Stimulated activated CD8-positive, alpha-beta memory T cell treated with anti-CD3 and anti-CD28 coated beads, Interleukin-15, amount 100 ng/mL, for 24 hours (primary cell): ENCODE data around the gene MATCAP1.

Experiments used
- DNase-seq: peaks from one replicate; pipeline ENCODE4 v3.0.0-alpha.2; 2020; ENCODE audit warnings: low read depth

The MATCAP1 gene

GRCh38 chr16:67208154-67208896, 24.6 kb upstream of the MATCAP1 start:
- DNase-seq = no peak

- DNase-seq = no peak
These were observed 23.7 kb upstream of the MATCAP1 start for GRCh38 chr16:67207249-67208091.

GRCh38 chr16:67206838-67207248, 23.1 kb upstream of the MATCAP1 start:
- no peak for DNase-seq

- no peak for DNase-seq
These were observed 22.5 kb upstream of the MATCAP1 start for GRCh38 chr16:67206129-67206837.

- DNase-seq = no peak
These were observed 20.3 kb upstream of the MATCAP1 start for GRCh38 chr16:67204076-67204475.

- DNase-seq = no peak
These were observed 19.3 kb upstream of the MATCAP1 start for GRCh38 chr16:67202956-67203493.

GRCh38 chr16:67202426-67202825, 18.7 kb upstream of the MATCAP1 start:
- no peak for DNase-seq

- no peak for DNase-seq
These were observed 17.9 kb upstream of the MATCAP1 start for GRCh38 chr16:67201411-67202345.

GRCh38 chr16:67200491-67200890, 16.7 kb upstream of the MATCAP1 start:
- no peak for DNase-seq

- DNase-seq = no peak
These were observed 16.0 kb upstream of the MATCAP1 start for GRCh38 chr16:67199808-67200198.

GRCh38 chr16:67199011-67199807, 15.4 kb upstream of the MATCAP1 start, which contains the start of gene ELMO3:
ELMO3 (plus strand) TSS chr16:67199131; CDS start chr16:67199327, 196 bp downstream.
- no peak for DNase-seq

GRCh38 chr16:67198238-67198734, 14.5 kb upstream of the MATCAP1 start:
- no peak for DNase-seq

GRCh38 chr16:67197704-67198103, 13.9 kb upstream of the MATCAP1 start:
- no peak for DNase-seq

- DNase-seq = no peak
These were observed 13.1 kb upstream of the MATCAP1 start for GRCh38 chr16:67196881-67197280.

GRCh38 chr16:67195676-67196075, 11.9 kb upstream of the MATCAP1 start:
- no peak for DNase-seq

- DNase-seq = no peak
These were observed 10.5 kb upstream of the MATCAP1 start for GRCh38 chr16:67194260-67194659.

- no peak for DNase-seq
These were observed 9.8 kb upstream of the MATCAP1 start for GRCh38 chr16:67193536-67193935.

- no peak for DNase-seq
These were observed 9.1 kb upstream of the MATCAP1 start for GRCh38 chr16:67192781-67193361.

- DNase-seq = peak; percentile 82
These were observed 8.4 kb upstream of the MATCAP1 start, which contains the start of gene E2F4 for GRCh38 chr16:67191995-67192681. E2F4 (plus strand) TSS chr16:67192155; CDS start chr16:67192228, 73 bp downstream.
